ENCODE measurements around the gene MACF1. TPM values are rescaled to one million over a fixed set of nuclear protein-coding genes. Genes with fewer than 3 reads are reported as not detected.
"Not testable (repeated sequence)": the region's sequence is repeated elsewhere in the genome, so short reads cannot be mapped to it uniquely, and the experiment has no call there.

MACF1 gene
- total RNA-seq, 1 experiment from 2014 or later: 104 TPM

DNA sequence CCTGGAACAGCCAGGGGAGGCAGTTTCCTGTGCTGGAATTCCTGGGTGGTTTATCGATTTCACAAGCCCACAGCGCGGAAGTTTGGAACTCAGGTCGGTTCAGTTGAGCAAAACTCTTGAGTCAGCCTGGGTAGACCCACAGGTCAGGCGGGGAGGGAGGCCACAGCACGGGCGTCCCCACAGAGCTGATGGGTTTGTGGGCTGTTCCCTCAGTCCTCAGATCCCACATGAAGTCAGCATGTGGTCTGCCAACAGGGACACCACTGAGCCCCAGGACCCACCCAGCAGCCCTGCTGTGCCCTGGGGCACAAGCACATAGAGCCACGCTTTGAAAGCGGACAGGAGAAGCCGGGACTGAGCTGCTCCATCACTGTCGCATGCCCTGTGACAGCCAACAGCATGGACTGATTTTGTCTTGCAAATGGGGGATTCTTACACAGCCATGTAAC lies 304.4 kb downstream of the MACF1 start:
- Histone ChIP-seq H3K4me3 (ENCODE audit: low read depth, low read length) (no peak overlapping the region), H3K27me3 (replicated peaks; ENCODE audit: control insufficient read depth, insufficient read depth, low read length) (no peaks in the 10 kb centered on the region), H3K36me3 (ENCODE audit: control insufficient read depth, insufficient read depth, low read length) (no peaks in the 10 kb centered on the region), H3K9me3 (no peaks in the 10 kb centered on the region), H3K4me1 (peaks cover 31% of the 10 kb centered on the region)
- H3K4me1 Mint-ChIP-seq (ENCODE audit: low read depth, unreplicated experiment): no peaks in the 10 kb centered on the region
- no peaks in the 10 kb centered on the region for H3K27me3 Mint-ChIP-seq (ENCODE audit: insufficient read depth, unreplicated experiment)
- DNase-seq: no peak
- ChIA-PET CTCF (no interaction called here), POLR2A (no interaction called here)
- TF ChIP-seq, protein P1, sequence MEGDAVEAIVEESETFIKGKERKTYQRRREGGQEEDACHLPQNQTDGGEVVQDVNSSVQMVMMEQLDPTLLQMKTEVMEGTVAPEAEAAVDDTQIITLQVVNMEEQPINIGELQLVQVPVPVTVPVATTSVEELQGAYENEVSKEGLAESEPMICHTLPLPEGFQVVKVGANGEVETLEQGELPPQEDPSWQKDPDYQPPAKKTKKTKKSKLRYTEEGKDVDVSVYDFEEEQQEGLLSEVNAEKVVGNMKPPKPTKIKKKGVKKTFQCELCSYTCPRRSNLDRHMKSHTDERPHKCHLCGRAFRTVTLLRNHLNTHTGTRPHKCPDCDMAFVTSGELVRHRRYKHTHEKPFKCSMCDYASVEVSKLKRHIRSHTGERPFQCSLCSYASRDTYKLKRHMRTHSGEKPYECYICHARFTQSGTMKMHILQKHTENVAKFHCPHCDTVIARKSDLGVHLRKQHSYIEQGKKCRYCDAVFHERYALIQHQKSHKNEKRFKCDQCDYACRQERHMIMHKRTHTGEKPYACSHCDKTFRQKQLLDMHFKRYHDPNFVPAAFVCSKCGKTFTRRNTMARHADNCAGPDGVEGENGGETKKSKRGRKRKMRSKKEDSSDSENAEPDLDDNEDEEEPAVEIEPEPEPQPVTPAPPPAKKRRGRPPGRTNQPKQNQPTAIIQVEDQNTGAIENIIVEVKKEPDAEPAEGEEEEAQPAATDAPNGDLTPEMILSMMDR (IDR thresholded peaks at IDR 0.05; ENCODE audit: insufficient read depth in 1 of 2, low read depth in 1 of 2, low read length in 1 of 2, severe bottlenecking in 1 of 2, unreplicated experiment in 1 of 2): no peak
- no peak overlapping the region for H3K27ac Mint-ChIP-seq (ENCODE audit: unreplicated experiment)
- H3K4me3 Mint-ChIP-seq (ENCODE audit: unreplicated experiment): no peak overlapping the region
- BruUV-seq (replicated peaks): no TSS peak
- intact Hi-C loops (cut with micrococcal nuclease; ENCODE audit: unreplicated experiment): no loop called here
- no peaks in the 10 kb centered on the region for H3K9me3 Mint-ChIP-seq (ENCODE audit: unreplicated experiment)
- H3K36me3 Mint-ChIP-seq (ENCODE audit: insufficient read depth, unreplicated experiment): no peaks in the 10 kb centered on the region

DNA sequence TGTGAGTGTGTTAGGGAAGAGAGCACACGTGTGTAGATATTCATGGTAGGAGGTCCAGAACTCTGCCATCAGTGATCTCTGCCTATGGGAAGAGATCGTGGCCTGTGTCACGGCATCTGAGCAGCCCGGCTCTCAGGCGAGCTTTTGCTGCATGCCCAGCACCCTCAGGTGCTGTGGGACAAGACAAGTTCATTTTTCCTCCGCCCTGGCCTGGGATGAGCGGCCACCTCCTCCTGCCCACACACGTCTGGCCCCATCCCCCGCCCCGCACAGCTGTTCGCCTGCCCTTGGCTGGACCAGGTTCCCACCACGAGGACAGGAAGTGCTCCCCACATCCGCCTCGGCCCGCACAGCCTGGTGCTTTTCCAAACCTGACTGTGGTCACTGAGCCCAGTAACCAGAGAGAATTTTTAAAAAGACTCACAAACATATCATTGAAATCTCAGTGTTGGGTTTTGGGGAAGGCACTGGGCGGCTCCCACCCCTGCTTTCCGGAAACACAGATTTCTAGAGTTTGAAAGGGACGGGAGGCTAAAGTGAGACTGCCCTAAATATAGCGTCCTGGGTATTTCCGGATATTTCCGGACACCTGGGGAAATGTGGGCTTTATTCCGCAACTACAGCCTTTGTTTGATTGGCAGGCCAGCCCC lies 305.0 kb downstream of the MACF1 start:
- peaks cover 28% of the 10 kb centered on the region for H3K4me1 ChIP-seq
- TF ChIP-seq, protein P1 (IDR thresholded peaks at IDR 0.05; ENCODE audit: insufficient read depth in 1 of 2, low read depth in 1 of 2, low read length in 1 of 2, severe bottlenecking in 1 of 2, unreplicated experiment in 1 of 2): no peak
- Mint-ChIP-seq H3K27me3 (ENCODE audit: insufficient read depth, unreplicated experiment) (no peaks in the 10 kb centered on the region), H3K4me3 (ENCODE audit: unreplicated experiment) (no peak overlapping the region), H3K9me3 (ENCODE audit: unreplicated experiment) (no peaks in the 10 kb centered on the region), H3K27ac (ENCODE audit: unreplicated experiment) (peak overlapping the region; percentile 29), H3K36me3 (ENCODE audit: insufficient read depth, unreplicated experiment) (no peaks in the 10 kb centered on the region), H3K4me1 (ENCODE audit: low read depth, unreplicated experiment) (no peaks in the 10 kb centered on the region)
- no peaks in the 10 kb centered on the region for H3K27me3 ChIP-seq (replicated peaks; ENCODE audit: control insufficient read depth, insufficient read depth, low read length)
- H3K36me3 ChIP-seq (ENCODE audit: control insufficient read depth, insufficient read depth, low read length): no peaks in the 10 kb centered on the region
- BruUV-seq (replicated peaks): no TSS peak
- DNase-seq: no peak
- CTCF ChIA-PET: no interaction called here
- no peak overlapping the region for H3K4me3 ChIP-seq (ENCODE audit: low read depth, low read length)
- H3K9me3 ChIP-seq: no peaks in the 10 kb centered on the region
- POLR2A ChIA-PET: no interaction called here
- intact Hi-C loops (cut with micrococcal nuclease; ENCODE audit: unreplicated experiment): no loop called here

DNA sequence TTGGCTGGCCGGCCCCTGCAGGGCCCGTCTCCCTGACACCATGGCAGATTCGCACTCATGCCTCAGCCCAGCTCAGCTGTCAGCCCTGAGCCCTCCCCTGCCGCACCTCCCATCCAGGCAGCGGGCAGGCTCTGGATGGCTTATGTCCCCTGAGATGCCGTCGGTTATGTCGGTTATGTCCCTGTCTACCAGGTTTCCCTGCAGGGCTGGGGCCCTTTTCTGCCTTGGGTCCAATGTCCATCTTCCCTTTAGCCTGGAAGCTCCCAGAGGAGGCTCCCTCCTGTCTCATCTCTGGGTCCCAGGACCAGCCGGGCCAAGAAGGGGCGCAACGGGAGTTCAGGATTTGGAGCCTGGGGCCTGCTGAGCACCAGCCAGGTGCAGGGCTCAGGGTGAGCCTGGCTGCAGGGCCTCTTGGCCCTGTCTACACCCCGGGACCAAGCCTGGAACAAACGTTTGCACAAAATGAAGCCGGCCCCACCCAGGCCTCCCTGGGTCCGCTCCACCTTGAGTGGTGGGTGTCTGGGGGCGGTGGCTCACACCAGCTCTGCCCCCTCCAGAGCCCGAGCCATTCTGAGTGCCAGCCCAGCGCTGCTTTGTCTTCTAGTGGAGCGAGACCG lies 306.2 kb downstream of the MACF1 start:
- H3K4me3 Mint-ChIP-seq (ENCODE audit: unreplicated experiment); H3K9me3 ChIP-seq; H3K36me3 Mint-ChIP-seq (ENCODE audit: insufficient read depth, unreplicated experiment); H3K4me3 ChIP-seq (ENCODE audit: low read depth, low read length); H3K27me3 ChIP-seq (replicated peaks; ENCODE audit: control insufficient read depth, insufficient read depth, low read length); H3K27me3 Mint-ChIP-seq (ENCODE audit: insufficient read depth, unreplicated experiment); H3K36me3 ChIP-seq (ENCODE audit: control insufficient read depth, insufficient read depth, low read length); intact Hi-C loops (cut with micrococcal nuclease; ENCODE audit: unreplicated experiment); POLR2A ChIA-PET; BruUV-seq (replicated peaks); H3K4me1 Mint-ChIP-seq (ENCODE audit: low read depth, unreplicated experiment); H3K9me3 Mint-ChIP-seq (ENCODE audit: unreplicated experiment); DNase-seq; H3K27ac Mint-ChIP-seq (ENCODE audit: unreplicated experiment): not testable (repeated sequence)
- peaks cover 19% of the 10 kb centered on the region for H3K4me1 ChIP-seq
- CTCF ChIA-PET: interaction anchor here (0.6 kb wide), 1 partner anchor 16 kb away, joined by 3 read pairs; no protein-coding TSS in a partner anchor

DNA sequence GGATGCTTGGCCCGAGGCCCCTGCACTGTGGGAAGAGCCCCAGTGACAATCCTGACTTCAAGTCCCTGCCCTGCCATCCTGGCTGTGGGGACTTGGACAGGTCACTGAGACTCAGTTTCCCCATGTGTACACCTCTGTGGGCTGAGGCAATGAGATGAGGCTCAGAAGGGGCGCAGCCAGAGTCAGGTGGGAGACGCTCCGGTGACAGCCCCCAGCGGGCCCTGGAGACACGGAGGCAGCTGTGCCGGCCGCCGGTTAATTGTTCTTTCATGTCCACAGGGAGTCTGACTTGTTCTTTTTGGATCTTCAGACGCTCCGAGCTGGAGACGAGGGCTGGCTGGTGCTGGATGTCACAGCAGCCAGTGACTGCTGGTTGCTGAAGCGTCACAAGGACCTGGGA lies 307.0 kb downstream of the MACF1 start:
- H3K27me3 Mint-ChIP-seq (ENCODE audit: insufficient read depth, unreplicated experiment); DNase-seq; H3K27me3 ChIP-seq (replicated peaks; ENCODE audit: control insufficient read depth, insufficient read depth, low read length); H3K4me3 Mint-ChIP-seq (ENCODE audit: unreplicated experiment); H3K4me1 Mint-ChIP-seq (ENCODE audit: low read depth, unreplicated experiment); POLR2A ChIA-PET; H3K36me3 Mint-ChIP-seq (ENCODE audit: insufficient read depth, unreplicated experiment); H3K9me3 Mint-ChIP-seq (ENCODE audit: unreplicated experiment); CTCF ChIA-PET; intact Hi-C loops (cut with micrococcal nuclease; ENCODE audit: unreplicated experiment); BruUV-seq (replicated peaks); H3K4me3 ChIP-seq (ENCODE audit: low read depth, low read length); H3K36me3 ChIP-seq (ENCODE audit: control insufficient read depth, insufficient read depth, low read length); H3K9me3 ChIP-seq; H3K27ac Mint-ChIP-seq (ENCODE audit: unreplicated experiment): not testable (repeated sequence)
- H3K4me1 ChIP-seq: peaks cover 11% of the 10 kb centered on the region

DNA sequence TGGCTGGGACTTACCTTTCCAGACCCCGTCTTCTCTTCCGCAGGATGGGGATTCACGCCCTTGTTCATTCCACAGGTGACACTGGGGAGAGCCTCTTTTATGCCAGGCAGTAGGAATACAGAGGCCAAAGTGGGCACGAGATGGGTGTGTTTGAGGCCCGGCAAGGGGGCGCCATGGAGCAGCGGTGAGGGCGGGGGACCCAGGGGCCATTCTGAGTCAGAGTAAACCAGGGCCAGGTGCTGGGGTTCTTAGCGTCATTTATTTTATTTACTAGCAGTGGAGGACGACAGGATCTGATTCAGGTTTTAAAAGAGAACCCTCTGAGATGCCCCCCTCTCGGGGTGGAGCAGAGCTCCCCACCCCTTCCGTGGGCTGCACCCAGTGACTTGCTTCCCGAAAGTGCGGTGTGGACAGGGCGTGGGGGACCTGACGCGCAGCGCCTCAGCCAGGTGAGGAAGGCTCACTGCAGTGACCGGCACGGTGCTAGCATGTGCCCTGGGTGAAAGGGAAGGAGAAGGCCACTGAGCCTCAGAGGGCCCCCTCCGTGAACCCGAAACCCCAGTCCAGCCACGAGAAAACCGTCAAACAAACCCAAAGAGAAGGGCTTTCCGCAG lies 307.8 kb downstream of the MACF1 start:
- BruUV-seq (replicated peaks): TSS peak; percentile 35
- H3K27me3 ChIP-seq (replicated peaks; ENCODE audit: control insufficient read depth, insufficient read depth, low read length); H3K36me3 ChIP-seq (ENCODE audit: control insufficient read depth, insufficient read depth, low read length); H3K4me1 Mint-ChIP-seq (ENCODE audit: low read depth, unreplicated experiment); CTCF ChIA-PET; H3K4me3 ChIP-seq (ENCODE audit: low read depth, low read length); POLR2A ChIA-PET; H3K9me3 Mint-ChIP-seq (ENCODE audit: unreplicated experiment); H3K27ac Mint-ChIP-seq (ENCODE audit: unreplicated experiment); H3K4me1 ChIP-seq; H3K36me3 Mint-ChIP-seq (ENCODE audit: insufficient read depth, unreplicated experiment); H3K4me3 Mint-ChIP-seq (ENCODE audit: unreplicated experiment); DNase-seq; H3K27me3 Mint-ChIP-seq (ENCODE audit: insufficient read depth, unreplicated experiment); H3K9me3 ChIP-seq; intact Hi-C loops (cut with micrococcal nuclease; ENCODE audit: unreplicated experiment): not testable (repeated sequence)

Measured in Caco-2 (cell line).